ENCODE results near the gene PARL. TPM values are rescaled to one million over a fixed set of nuclear protein-coding genes. Genes with fewer than 3 reads are reported as not detected.

Gene PARL
- total and polyA plus RNA-seq, 2 donors (not counting 3 experiments of a cell fraction or from before 2014, with no cell fraction given): 38.8 to 48.1 TPM

GRCh38 chr3:183801601-183802000, 83.1 kb downstream of the PARL start:
- Histone ChIP-seq H3K27me3 (ENCODE audit: control insufficient read depth in 2 of 2, insufficient read depth in 2 of 2, low read length in 2 of 2) (no peaks in the 10 kb centered on the region), H2AFZ (ENCODE audit: low read depth, low read length) (no peak overlapping the region), H3K36me3 (ENCODE audit: control insufficient read depth in 2 of 2, extremely low read depth in 1 of 2, insufficient read depth in 2 of 2, low read length in 2 of 2) (peaks cover 41 to 42% of the 10 kb centered on the region in 2 experiments), H3K9me1 (replicated peaks; ENCODE audit: control insufficient read depth, extremely low read depth, insufficient read depth, low read length) (no peaks in the 10 kb centered on the region), H3K79me2 (ENCODE audit: control insufficient read depth, insufficient read depth, low read length) (no peaks in the 10 kb centered on the region), H3K4me2 (ENCODE audit: insufficient read depth, low read length) (no peak overlapping the region), H3K4me1 (ENCODE audit: control insufficient read depth, extremely low read depth, insufficient read depth, low read length) (no peaks in the 10 kb centered on the region), H3K4me3 (replicated peaks in 1 of 3; ENCODE audit: insufficient read depth in 1 of 3, low read depth in 1 of 3, low read length in 3 of 3) (no peak overlapping the region), H3K9ac (replicated peaks; ENCODE audit: extremely low read depth, insufficient read depth, low read length) (no peak overlapping the region), H3K27ac (ENCODE audit: insufficient read depth, low read depth, low read length) (no peak overlapping the region), H4K20me1 (replicated peaks; ENCODE audit: control insufficient read depth, extremely low read depth, insufficient read depth, low read length) (no peaks in the 10 kb centered on the region), H3K9me3 (replicated peaks; ENCODE audit: control insufficient read depth, insufficient read depth, low read length) (no peaks in the 10 kb centered on the region)
- DNase-seq (ENCODE audit: low read depth, low spot score) (no peak), FAIRE-seq (no peak)
- TF ChIP-seq JUN (IDR thresholded peaks at IDR 0.05; ENCODE audit: borderline replicate concordance, insufficient read depth, insufficient read length, low read depth) (no peak), POLR2AphosphoS5 (IDR thresholded peaks at IDR 0.05; ENCODE audit: insufficient read depth, low read depth, low read length) (no peak), EZH2 (IDR thresholded peaks at IDR 0.05; ENCODE audit: borderline replicate concordance, low read depth, low read length, severe bottlenecking) (no peak), GATA2 (IDR thresholded peaks at IDR 0.05; ENCODE audit: insufficient read depth, insufficient read length, low read depth, low read length) (no peak), POLR2A (IDR thresholded peaks at IDR 0.05; ENCODE audit: low read depth, low read length) (no peak), FOS (IDR thresholded peaks at IDR 0.05; ENCODE audit: borderline replicate concordance, insufficient read depth, low read length) (no peak), CTCF (IDR thresholded peaks at IDR 0.05; ENCODE audit: extremely low read depth in 1 of 2, insufficient read depth in 1 of 2, low read depth in 1 of 2, low read length in 2 of 2) (no peak), MYC (IDR thresholded peaks at IDR 0.05; ENCODE audit: low read depth, low read length) (no peak)
- BruUV-seq (replicated peaks): no TSS peak
- intact Hi-C loops (cut with micrococcal nuclease): no loop called here
- POLR2A ChIA-PET: no interaction called here
- dilution Hi-C loops (cut with MboI; ENCODE audit: extremely low pct_ligation_motif_present, low sequenced_read_pairs): no loop called here
- CTCF ChIA-PET: interaction anchor here (1.3 kb wide), 1 partner anchor 24 kb away, joined by 3 read pairs; the partner anchor contains the start of gene MAP6D1

Measured in endothelial cell of umbilical vein (primary cell).